ENCODE results near the gene SPECC1.
"Not testable (repeated sequence)": the region's sequence is repeated elsewhere in the genome, so short reads cannot be mapped to it uniquely, and the experiment has no call there.

SPECC1 gene

DNA sequence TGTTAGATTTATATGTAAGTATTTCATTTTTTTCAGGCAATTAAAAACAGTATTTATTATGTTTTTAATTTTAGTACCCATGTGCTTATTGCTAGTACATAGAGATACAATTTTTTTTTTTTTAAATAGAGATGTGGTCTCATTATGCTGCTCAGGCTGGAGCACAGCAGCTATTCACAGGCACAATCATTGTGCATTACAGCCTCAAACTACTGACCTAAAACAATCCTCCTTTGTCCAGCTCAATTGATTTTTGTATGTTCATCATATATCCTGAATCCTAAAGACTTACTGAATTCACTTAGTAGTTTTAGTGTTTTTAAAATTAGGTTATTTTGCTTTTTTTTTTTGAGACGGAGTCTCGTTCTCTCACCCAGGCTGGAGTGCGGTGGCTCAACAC is 26.3 kb downstream of the SPECC1 start:
- Mint-ChIP-seq H3K27ac (no peak overlapping the region), H3K27me3 (peaks cover 8% of the 10 kb centered on the region), H3K9me3 (no peaks in the 10 kb centered on the region), H3K36me3 (ENCODE audit: low read depth) (no peaks in the 10 kb centered on the region), H3K4me3 (no peak overlapping the region), H3K4me1 (ENCODE audit: low read depth) (peaks cover 3% of the 10 kb centered on the region)
- no peak for DNase-seq

DNA sequence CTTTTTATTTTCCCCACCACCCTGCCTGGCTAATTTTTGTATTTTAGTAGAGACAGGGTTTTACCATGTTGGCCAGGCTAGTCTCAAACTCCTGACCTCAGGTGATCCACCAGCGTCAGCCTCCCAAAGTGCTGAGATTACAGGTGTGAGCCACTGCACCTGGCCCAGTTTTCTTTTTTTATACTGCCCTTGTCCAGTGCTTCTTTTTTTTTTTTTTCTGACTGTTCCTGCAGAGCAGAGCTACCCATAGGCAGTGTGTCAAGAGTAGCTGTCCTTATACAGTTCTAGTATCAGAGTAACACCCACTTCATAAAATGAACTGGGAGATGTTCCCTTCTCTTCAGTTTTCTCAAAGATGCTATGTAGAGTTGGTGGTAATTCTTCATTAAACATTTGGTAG is 28.1 kb downstream of the SPECC1 start:
- not testable (repeated sequence) for H3K9me3 Mint-ChIP-seq; H3K27ac Mint-ChIP-seq; H3K4me3 Mint-ChIP-seq; H3K36me3 Mint-ChIP-seq (ENCODE audit: low read depth); DNase-seq; H3K4me1 Mint-ChIP-seq (ENCODE audit: low read depth)
- peaks cover 13% of the 10 kb centered on the region for H3K27me3 Mint-ChIP-seq

DNA sequence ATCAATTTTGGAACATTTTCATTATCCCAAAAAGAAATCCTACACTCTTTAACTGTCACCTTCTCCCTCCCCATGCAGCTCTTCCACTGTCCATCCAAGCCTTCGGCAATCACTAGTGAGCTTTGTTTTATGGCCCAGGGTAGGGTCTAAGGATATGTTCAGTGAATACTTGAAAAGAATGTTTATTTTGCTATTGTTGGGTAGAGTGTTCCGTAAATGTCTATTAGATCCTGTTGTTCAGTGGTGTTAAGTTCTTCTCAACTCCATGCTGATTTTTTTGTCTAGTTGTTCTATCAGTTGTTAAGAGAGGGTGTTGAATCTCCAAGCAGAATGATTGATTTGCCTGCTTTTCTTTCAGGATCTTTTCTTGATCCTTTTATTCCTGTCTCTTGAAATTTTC is 29.9 kb downstream of the SPECC1 start:
- Mint-ChIP-seq H3K27ac (no peak overlapping the region), H3K27me3 (peaks cover 13% of the 10 kb centered on the region), H3K4me1 (ENCODE audit: low read depth) (peaks cover 7% of the 10 kb centered on the region)

DNA sequence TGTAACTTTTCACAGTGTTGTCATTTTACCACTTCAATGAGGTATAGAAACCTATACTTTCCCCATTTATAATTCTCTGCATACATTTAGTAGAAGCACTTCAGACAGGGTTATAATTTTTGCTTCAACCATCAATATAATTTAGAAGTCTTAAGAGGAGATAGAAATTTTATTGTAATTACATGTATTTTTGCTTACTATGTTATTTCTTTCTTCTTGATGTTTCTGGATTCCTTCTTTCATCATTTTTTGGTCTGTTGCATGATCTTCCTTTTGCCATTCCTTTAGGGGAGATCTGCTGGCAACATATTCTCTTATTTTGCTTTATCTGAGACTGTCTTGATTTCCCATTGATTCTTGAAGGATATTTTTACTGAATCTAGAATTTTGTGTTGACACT is 31.1 kb downstream of the SPECC1 start:
- Mint-ChIP-seq H3K27me3 (peaks cover 9% of the 10 kb centered on the region), H3K27ac (no peak overlapping the region), H3K4me3 (no peak overlapping the region), H3K9me3 (no peaks in the 10 kb centered on the region), H3K4me1 (ENCODE audit: low read depth) (peaks cover 7% of the 10 kb centered on the region), H3K36me3 (ENCODE audit: low read depth) (no peaks in the 10 kb centered on the region)
- DNase-seq: no peak

More for the DNA sequence above, 29.9 kb downstream of the SPECC1 start:
- DNase-seq: no peak
- H3K4me3 Mint-ChIP-seq: no peak overlapping the region
- H3K9me3 Mint-ChIP-seq: no peaks in the 10 kb centered on the region
- H3K36me3 Mint-ChIP-seq (ENCODE audit: low read depth): no peaks in the 10 kb centered on the region

DNA sequence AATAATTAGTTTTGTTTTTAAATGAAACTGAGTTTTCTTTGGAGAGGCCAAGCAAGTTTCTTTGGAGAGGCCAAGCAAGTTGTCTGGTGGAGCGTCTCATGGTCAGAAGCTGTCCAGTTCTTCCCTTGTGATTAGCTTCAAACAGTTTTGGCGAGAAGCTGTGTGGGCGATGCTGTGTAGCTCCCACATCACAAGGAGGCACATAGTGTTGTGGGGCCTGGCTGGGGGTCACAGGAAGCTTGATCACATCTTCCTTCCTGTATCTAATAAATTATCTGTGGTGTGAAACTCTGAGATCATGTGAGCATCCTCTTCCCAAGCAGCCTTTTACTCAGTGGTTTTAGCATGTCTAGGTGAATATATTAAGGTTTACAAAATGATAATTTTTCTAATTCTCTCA is 33.9 kb downstream of the SPECC1 start:
- no peak overlapping the region for H3K27ac Mint-ChIP-seq
- no peaks in the 10 kb centered on the region for H3K9me3 Mint-ChIP-seq
- H3K4me1 Mint-ChIP-seq (ENCODE audit: low read depth): peaks cover 7% of the 10 kb centered on the region
- H3K36me3 Mint-ChIP-seq (ENCODE audit: low read depth): no peaks in the 10 kb centered on the region
- no peak for DNase-seq
- peaks cover 12% of the 10 kb centered on the region for H3K27me3 Mint-ChIP-seq
- H3K4me3 Mint-ChIP-seq: no peak overlapping the region

DNA sequence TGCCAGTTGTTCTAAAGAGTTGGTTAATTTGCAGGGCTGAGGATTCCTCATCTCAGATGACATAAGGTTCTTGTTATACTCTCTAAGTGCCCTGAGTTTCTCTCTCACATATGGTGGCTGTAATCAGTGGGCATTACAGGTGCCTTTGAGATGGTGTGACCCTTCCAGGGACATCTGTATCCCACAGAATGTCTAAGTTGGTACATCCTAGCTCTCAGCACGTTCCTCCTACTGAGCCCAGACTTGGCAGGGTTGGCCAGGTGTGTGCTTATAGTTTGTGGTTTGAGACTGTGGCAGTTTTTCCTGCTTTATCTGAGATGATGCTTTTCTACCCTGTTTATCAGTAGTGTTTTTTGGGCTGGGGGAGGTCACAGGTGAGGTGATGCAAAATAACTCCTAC is 36.3 kb downstream of the SPECC1 start:
- DNase-seq: no peak
- Mint-ChIP-seq H3K27ac (no peak overlapping the region), H3K27me3 (peaks cover 13% of the 10 kb centered on the region), H3K4me1 (ENCODE audit: low read depth) (peaks cover 7% of the 10 kb centered on the region), H3K4me3 (no peak overlapping the region), H3K36me3 (ENCODE audit: low read depth) (no peaks in the 10 kb centered on the region), H3K9me3 (no peaks in the 10 kb centered on the region)

DNA sequence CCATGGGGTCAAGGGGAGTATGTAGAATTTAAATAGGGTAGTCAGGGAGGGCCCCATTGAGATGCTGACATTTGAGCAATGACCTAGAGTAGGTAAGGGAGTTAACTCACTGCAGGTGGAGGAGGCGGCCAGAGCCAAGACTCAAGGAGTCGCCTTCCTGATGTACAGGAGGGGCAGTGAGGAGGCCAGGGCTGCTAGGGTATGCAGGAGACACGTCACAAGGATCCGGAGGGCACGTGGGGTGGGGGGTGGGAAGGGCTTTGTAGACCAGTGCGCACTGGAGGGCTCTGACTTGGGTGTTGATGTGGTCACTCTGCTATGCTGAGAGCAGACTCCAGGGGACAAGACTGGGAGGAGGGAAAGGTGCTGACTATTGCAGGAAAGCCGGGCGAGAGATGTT is 37.5 kb downstream of the SPECC1 start:
- H3K27me3 Mint-ChIP-seq: peaks cover 10% of the 10 kb centered on the region
- peaks cover 7% of the 10 kb centered on the region for H3K4me1 Mint-ChIP-seq (ENCODE audit: low read depth)
- H3K36me3 Mint-ChIP-seq (ENCODE audit: low read depth): no peaks in the 10 kb centered on the region
- no peaks in the 10 kb centered on the region for H3K9me3 Mint-ChIP-seq
- DNase-seq: no peak
- H3K27ac Mint-ChIP-seq: no peak overlapping the region
- H3K4me3 Mint-ChIP-seq: no peak overlapping the region

DNA sequence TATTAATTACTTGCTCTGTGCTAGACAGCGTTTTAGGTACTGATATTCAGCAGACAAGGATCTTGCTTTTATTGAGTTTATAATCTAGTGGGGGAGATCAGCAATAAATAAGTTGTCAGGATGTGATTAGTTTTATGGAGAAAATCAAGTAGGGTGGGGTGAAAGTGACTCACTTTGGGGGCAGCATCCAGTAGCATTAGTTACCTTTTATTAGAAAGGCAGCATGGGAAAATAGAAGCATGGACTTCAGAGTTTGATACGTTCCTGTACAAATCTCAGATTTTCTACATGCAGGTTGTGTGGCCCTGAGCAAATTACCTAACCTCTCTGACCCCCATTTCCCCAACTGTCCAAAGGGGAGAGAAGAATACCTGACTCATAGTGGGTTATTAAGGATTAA is 42.5 kb downstream of the SPECC1 start:
- Mint-ChIP-seq H3K9me3 (no peaks in the 10 kb centered on the region), H3K4me1 (ENCODE audit: low read depth) (no peaks in the 10 kb centered on the region), H3K27ac (no peak overlapping the region), H3K36me3 (ENCODE audit: low read depth) (no peaks in the 10 kb centered on the region), H3K4me3 (no peak overlapping the region), H3K27me3 (peaks cover 3% of the 10 kb centered on the region)
- DNase-seq: no peak

DNA sequence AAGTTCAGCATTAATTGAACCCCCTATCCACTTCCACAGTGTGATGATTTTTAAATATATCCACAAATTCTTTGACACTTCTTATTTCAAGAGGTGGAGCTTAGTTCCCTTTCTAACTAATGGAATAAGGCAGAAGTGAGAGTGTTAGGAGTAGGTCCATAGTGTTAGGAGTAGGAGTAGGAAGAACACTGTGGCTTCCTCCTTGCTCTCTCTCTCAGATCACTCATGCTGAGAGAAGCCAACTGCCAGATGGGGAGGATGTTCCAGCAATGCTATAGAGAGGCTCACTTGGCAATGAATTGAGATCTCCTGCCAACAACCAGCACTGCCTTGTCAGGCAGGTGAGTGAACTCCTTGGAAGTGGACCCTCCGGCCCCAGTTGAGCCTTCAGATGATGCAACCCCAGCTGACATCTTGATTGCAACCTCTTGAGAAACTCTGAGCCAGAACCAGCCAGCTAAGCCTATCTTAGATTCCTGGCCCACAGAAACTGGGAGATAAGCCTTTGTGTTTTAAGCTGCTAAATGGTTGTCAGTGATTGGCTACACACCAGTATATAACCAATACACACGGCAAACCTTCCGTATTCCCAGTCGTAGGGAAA is 44.3 kb downstream of the SPECC1 start:
- Mint-ChIP-seq H3K4me1 (ENCODE audit: low read depth) (no peaks in the 10 kb centered on the region), H3K4me3 (no peak overlapping the region), H3K9me3 (no peaks in the 10 kb centered on the region), H3K27me3 (no peaks in the 10 kb centered on the region), H3K36me3 (ENCODE audit: low read depth) (no peaks in the 10 kb centered on the region), H3K27ac (no peak overlapping the region)
- no peak for DNase-seq

DNA sequence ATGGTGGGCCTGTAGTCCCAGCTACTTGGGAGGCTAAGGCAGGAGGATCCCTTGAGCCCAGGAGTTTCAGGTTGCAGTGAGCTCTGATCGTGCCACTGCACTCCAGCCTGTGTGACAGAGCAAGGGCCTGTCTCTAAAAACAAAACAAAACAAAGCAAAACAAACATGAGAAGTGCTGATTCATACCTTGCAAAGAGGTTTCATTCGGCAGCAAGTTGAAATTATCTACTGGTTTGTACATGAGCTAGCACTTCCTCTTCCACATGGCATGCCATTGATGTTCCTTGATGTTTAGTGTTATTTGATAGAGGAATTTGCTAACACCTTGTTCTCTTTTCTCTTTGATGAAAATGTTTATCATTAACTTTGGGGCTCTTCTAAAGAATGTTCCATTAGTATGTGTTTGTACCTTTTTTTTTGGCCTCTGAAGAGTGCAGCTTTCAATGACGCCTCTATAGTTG is 50.6 kb downstream of the SPECC1 start:
- Mint-ChIP-seq H3K4me3 (no peak overlapping the region), H3K27me3 (no peaks in the 10 kb centered on the region)

DNA sequence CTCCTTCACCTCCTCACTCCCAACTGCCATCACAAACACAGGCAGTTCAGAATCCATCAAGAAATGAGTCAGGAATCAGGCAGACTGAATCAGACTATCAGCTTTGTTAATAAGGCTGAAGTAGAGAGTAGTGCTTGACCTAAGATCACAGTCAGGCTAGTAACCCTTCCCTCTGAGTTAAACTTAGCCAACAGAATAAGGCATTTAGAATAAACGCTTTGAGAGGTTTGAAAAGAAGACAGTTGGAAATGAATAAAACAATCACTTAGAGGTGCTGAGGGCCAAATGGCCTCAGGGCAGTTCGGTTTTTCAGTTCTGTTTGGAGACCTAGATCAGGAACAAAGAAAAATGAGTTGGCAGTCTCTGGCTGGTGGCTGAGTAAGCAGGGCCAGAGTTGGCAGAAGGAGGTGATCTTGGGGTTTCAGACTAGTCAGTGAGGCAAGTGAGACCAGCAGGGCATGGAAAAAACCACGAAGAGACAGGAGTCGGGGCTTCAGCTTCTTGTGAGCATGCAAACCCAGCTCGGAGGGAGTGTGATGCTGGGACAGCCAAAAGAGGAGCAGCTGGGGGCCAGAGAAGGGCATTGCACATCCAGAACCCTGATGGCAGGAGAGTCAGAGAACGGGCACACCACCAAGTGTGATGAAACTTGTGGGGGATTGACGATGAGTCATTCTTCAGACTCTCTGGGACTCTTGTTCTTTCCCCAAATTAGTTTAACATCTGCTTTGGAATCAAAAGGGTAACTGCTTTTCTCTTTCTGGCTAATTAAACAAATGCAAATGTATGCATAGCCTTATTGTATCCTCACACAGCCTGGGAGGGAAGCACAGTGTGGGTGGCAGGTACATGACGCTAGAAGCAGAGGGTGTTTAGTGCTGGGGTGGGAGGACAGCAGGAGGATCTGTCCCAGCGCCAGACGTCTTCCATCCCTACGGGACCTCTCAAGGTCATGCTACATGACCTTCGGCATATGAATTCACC is 54.8 kb downstream of the SPECC1 start:
- Mint-ChIP-seq H3K4me1 (ENCODE audit: low read depth) (peaks cover 25% of the 10 kb centered on the region), H3K4me3 (no peak overlapping the region), H3K9me3 (no peaks in the 10 kb centered on the region), H3K27me3 (no peaks in the 10 kb centered on the region), H3K36me3 (ENCODE audit: low read depth) (no peaks in the 10 kb centered on the region), H3K27ac (peak overlapping the region; percentile 90)
- no peak for DNase-seq

More for the DNA sequence above, 50.6 kb downstream of the SPECC1 start:
- Mint-ChIP-seq H3K27ac (no peak overlapping the region), H3K4me1 (ENCODE audit: low read depth) (peaks cover 18% of the 10 kb centered on the region), H3K9me3 (no peaks in the 10 kb centered on the region), H3K36me3 (ENCODE audit: low read depth) (no peaks in the 10 kb centered on the region)
- no peak for DNase-seq

DNA sequence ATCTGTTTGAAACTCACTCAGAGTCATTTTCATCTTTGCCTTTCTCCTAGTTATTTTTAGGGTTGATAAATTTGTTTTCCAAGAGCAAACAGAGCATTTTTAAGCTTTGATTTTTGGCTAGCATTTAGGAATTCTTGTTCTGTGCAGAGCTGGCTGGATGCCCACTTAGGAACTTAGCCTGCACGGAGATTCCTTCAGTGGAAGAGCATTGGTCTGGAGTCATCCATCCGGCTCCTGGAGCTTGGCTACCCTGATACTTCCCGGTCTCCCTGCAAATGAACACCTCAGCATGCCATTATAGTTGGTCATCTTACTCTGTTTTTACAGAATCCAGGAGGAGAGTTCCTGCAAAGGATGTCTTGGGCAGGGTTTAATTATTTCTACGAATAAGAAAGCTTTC is 57.1 kb downstream of the SPECC1 start:
- H3K4me1 Mint-ChIP-seq (ENCODE audit: low read depth): peaks cover 23% of the 10 kb centered on the region
- DNase-seq: no peak
- no peaks in the 10 kb centered on the region for H3K9me3 Mint-ChIP-seq
- no peak overlapping the region for H3K4me3 Mint-ChIP-seq
- no peak overlapping the region for H3K27ac Mint-ChIP-seq
- no peaks in the 10 kb centered on the region for H3K36me3 Mint-ChIP-seq (ENCODE audit: low read depth)
- no peaks in the 10 kb centered on the region for H3K27me3 Mint-ChIP-seq

DNA sequence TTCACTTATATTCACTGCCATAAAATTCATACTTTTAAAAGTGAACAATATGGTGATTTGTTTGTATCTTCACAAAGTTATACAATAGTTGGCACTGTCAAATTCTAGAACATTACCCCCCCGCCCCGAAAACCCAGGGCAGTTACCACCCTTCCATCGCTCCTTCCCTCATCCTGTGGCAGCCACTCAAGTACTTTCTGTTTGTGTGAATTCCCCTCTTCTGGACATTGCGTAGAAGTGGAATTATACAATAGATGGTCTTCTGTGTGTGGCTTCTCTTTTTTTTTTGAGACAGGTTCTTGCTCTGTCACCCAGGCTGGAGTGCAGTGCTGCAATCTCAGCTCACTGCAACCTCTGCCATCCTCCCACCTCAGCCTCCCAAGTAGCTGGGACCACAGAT is 58.6 kb downstream of the SPECC1 start:
- H3K9me3 Mint-ChIP-seq: no peaks in the 10 kb centered on the region
- H3K4me1 Mint-ChIP-seq (ENCODE audit: low read depth): peaks cover 24% of the 10 kb centered on the region
- H3K36me3 Mint-ChIP-seq (ENCODE audit: low read depth): no peaks in the 10 kb centered on the region
- H3K4me3 Mint-ChIP-seq: no peak overlapping the region
- H3K27me3 Mint-ChIP-seq: no peaks in the 10 kb centered on the region
- H3K27ac Mint-ChIP-seq: no peak overlapping the region
- DNase-seq: no peak

DNA sequence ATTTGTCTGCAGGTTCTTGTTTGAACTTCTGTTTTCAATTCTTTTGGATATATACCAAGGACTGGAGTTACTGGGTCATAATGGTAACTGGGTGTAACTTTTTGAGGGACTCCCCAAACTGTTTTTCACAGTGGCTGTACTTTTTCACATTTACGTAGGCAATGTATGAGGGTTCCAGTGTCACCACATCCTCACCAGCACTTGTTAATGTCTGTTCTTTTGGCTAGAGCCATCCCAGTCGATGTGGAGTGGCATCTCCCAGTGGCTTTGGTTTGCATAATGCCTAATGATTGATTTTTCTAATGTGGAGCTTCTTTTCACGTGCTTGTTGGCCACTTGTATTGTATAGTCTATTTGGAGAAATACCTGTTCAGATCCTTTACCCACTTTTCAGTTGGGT is 59.3 kb downstream of the SPECC1 start:
- Mint-ChIP-seq H3K4me1 (ENCODE audit: low read depth) (peaks cover 28% of the 10 kb centered on the region), H3K27me3 (no peaks in the 10 kb centered on the region), H3K9me3 (no peaks in the 10 kb centered on the region), H3K4me3 (no peak overlapping the region), H3K27ac (no peak overlapping the region), H3K36me3 (ENCODE audit: low read depth) (no peaks in the 10 kb centered on the region)
- DNase-seq: no peak
